Activated T-cell treated with anti-CD3 and anti-CD28 coated beads, Interleukin-2, amount 50 U/mL, for 24 hours (primary cell): ENCODE measurements around the gene COA4.
A peak's percentile ranks its signal among the peaks of the same experiment; 100 is the strongest.

Experiments
- DNase-seq: peaks from one replicate; pipeline ENCODE4 v3.0.0-alpha.2; 2020
- H3K27ac Mint-ChIP-seq: 2 replicates; pipeline ENCODE4 v1.8.0; 2020; ENCODE audit warnings: mild to moderate bottlenecking, mixed read lengths
- H3K27me3 Mint-ChIP-seq: 2 replicates; pipeline ENCODE4 v1.8.0; 2020; ENCODE audit warnings: mixed read lengths
- H3K36me3 Mint-ChIP-seq: 2 replicates; pipeline ENCODE4 v1.8.0; 2020; ENCODE audit warnings: low read depth, mixed read lengths
- H3K4me1 Mint-ChIP-seq: 2 replicates; pipeline ENCODE4 v1.8.0; 2020; ENCODE audit warnings: low read depth, mixed read lengths
- H3K4me3 Mint-ChIP-seq: 2 replicates; pipeline ENCODE4 v1.8.0; 2020; ENCODE audit warnings: mild to moderate bottlenecking, moderate library complexity, mixed read lengths
- H3K9me3 Mint-ChIP-seq: 2 replicates; pipeline ENCODE4 v1.8.0; 2020; ENCODE audit warnings: mixed read lengths

Gene COA4

GRCh38 chr11:73878771-73879170, 2.1 kb upstream of the COA4 start:
- Mint-ChIP-seq H3K36me3 (peaks cover 58% of the 10 kb centered on the region), H3K4me3 (no peak overlapping the region), H3K9me3 (no peaks in the 10 kb centered on the region), H3K4me1 (peaks cover 39% of the 10 kb centered on the region), H3K27me3 (no peaks in the 10 kb centered on the region), H3K27ac (peak overlapping the region; percentile 1)
- DNase-seq = no peak

GRCh38 chr11:73875840-73876239, 806 bp downstream of the COA4 start:
- Mint-ChIP-seq H3K9me3 (no peaks in the 10 kb centered on the region), H3K4me1 (peaks cover 43% of the 10 kb centered on the region), H3K27me3 (no peaks in the 10 kb centered on the region), H3K36me3 (peaks cover 80% of the 10 kb centered on the region), H3K4me3 (peak overlapping the region; percentile 93), H3K27ac (peak overlapping the region; percentile 97)
- peak; percentile 43 for DNase-seq

GRCh38 chr11:73875380-73875779, 1.3 kb downstream of the COA4 start:
- peaks cover 43% of the 10 kb centered on the region for H3K4me1 Mint-ChIP-seq
- peak overlapping the region; percentile 93 for H3K4me3 Mint-ChIP-seq
- H3K36me3 Mint-ChIP-seq = peaks cover 85% of the 10 kb centered on the region
- no peaks in the 10 kb centered on the region for H3K27me3 Mint-ChIP-seq
- H3K9me3 Mint-ChIP-seq = no peaks in the 10 kb centered on the region
- DNase-seq = no peak
- peak overlapping the region; percentile 97 for H3K27ac Mint-ChIP-seq

DNA sequence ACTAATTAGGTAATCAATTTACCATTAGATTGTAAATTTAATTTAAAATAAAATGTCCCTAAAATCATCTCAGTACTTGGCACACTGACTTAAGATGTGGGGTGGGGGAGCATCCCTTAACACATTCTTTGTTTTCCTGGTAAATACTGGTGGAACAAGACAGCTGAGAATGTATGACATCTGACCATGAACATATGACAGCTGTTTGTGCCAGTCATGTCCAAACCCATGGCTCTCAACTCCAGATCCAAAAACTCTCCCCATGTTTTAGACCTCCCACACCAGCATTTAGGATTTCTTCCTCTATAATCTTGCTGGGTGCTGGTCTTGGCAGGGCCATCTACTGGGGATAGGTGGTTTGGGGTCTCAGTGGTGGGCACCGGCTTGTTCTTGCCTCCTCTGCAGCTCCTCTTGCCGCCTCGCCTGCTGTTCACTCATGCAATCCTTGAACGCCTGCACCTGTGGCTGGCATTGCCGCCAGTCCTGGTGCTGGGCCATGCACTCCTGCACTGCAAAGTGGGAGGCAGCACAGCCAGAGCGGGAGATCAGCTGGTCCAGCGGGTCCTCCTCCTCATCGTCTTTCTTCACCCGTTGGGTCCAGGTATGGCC, 3.8 kb downstream of the COA4 start:
- H3K27ac Mint-ChIP-seq = peak overlapping the region; percentile 76
- no peaks in the 10 kb centered on the region for H3K27me3 Mint-ChIP-seq
- peaks cover 89% of the 10 kb centered on the region for H3K36me3 Mint-ChIP-seq
- no peak for DNase-seq
- peaks cover 36% of the 10 kb centered on the region for H3K4me1 Mint-ChIP-seq
- H3K9me3 Mint-ChIP-seq = no peaks in the 10 kb centered on the region
- no peak overlapping the region for H3K4me3 Mint-ChIP-seq

DNA sequence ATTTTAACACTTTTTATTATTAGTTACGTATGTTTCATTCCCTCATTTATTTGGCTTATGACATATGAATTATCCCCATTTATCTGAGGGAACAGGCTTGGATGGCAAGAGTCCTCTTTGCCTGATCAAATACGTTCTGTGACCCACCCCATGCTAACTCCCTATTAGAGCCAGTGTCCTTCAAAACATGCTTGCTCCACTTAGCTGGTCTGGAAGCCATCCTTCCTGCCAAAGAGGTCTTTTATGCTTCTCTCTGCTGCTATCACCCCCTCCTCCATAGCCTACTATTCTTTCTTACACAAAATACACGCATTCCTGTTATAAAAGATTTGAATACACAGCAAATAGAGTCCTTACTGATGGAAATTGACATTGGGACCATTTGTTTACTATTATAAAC, 6.4 kb downstream of the COA4 start:
- DNase-seq = no peak
- Mint-ChIP-seq H3K4me3 (no peak overlapping the region), H3K9me3 (no peaks in the 10 kb centered on the region), H3K27ac (no peak overlapping the region), H3K27me3 (no peaks in the 10 kb centered on the region), H3K36me3 (peaks cover 82% of the 10 kb centered on the region), H3K4me1 (peaks cover 26% of the 10 kb centered on the region)

GRCh38 chr11:73869332-73869949, 7.2 kb downstream of the COA4 start:
- H3K9me3 Mint-ChIP-seq = no peaks in the 10 kb centered on the region
- H3K36me3 Mint-ChIP-seq = peaks cover 81% of the 10 kb centered on the region
- H3K27ac Mint-ChIP-seq = peak overlapping the region; percentile 56
- H3K27me3 Mint-ChIP-seq = no peaks in the 10 kb centered on the region
- peaks cover 18% of the 10 kb centered on the region for H3K4me1 Mint-ChIP-seq
- no peak overlapping the region for H3K4me3 Mint-ChIP-seq
- no peak for DNase-seq

- Mint-ChIP-seq H3K4me3 (no peak overlapping the region), H3K36me3 (peaks cover 72% of the 10 kb centered on the region), H3K27ac (peak overlapping the region; percentile 50), H3K27me3 (no peaks in the 10 kb centered on the region), H3K9me3 (no peaks in the 10 kb centered on the region), H3K4me1 (peaks cover 8% of the 10 kb centered on the region)
- no peak for DNase-seq
Measured at GRCh38 chr11:73866586-73866996, 10.1 kb downstream of the COA4 start.

DNA sequence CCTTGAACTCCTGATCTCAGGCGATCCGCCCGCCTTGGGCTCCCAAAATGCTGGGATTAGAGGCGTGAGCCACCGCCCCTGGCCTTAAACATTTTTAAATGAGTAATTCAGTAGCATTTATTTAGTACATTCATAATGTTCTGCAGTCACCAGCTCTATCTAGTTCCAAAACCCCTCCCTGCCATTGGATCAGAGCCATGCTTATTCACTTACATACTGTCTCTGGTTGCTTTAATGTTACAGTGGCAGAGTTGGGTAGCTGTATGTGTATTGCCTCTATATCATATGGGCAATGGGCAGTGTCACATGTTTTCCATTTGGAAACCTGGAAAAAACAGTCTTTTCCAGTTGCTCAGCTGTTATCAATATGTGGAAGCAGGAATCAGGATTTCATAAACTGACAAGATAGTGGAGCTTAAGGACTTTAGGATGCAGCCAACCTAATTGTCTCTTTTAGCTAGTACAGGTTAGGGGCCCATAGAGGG, 10.5 kb downstream of the COA4 start:
- Mint-ChIP-seq H3K36me3 (peaks cover 70% of the 10 kb centered on the region), H3K4me3 (no peak overlapping the region), H3K9me3 (no peaks in the 10 kb centered on the region), H3K27me3 (no peaks in the 10 kb centered on the region), H3K4me1 (peaks cover 8% of the 10 kb centered on the region), H3K27ac (peak overlapping the region; percentile 50)
- no peak for DNase-seq

- no peaks in the 10 kb centered on the region for H3K27me3 Mint-ChIP-seq
- no peaks in the 10 kb centered on the region for H3K9me3 Mint-ChIP-seq
- H3K4me1 Mint-ChIP-seq = no peaks in the 10 kb centered on the region
- DNase-seq = no peak
- no peak overlapping the region for H3K27ac Mint-ChIP-seq
- H3K36me3 Mint-ChIP-seq = peaks cover 68% of the 10 kb centered on the region
- no peak overlapping the region for H3K4me3 Mint-ChIP-seq
Measured at GRCh38 chr11:73862986-73863385, 13.7 kb downstream of the COA4 start.

GRCh38 chr11:73860202-73860601, 16.4 kb downstream of the COA4 start:
- DNase-seq = no peak
- no peaks in the 10 kb centered on the region for H3K27me3 Mint-ChIP-seq
- no peaks in the 10 kb centered on the region for H3K4me1 Mint-ChIP-seq
- peaks cover 58% of the 10 kb centered on the region for H3K36me3 Mint-ChIP-seq
- no peak overlapping the region for H3K27ac Mint-ChIP-seq
- no peak overlapping the region for H3K4me3 Mint-ChIP-seq
- no peaks in the 10 kb centered on the region for H3K9me3 Mint-ChIP-seq

DNA sequence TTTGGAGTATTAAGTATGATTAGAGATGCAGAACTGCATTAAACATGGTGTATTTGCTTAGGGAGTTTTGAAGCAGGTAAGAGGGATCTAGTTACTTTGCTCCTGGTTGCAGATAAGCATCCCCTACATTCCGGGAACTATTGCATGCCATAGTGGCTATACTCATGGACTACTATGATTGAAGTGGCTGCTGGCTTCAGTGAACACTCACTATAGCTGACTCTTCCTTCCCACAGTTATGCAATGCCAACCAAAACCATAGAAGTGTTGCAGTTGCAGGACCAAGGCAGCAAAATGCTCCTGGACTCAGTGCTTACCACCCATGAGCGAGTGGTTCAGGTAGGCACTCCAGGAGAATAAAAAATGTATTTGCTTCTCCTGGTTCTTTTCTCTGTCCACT, 17.0 kb downstream of the COA4 start:
- H3K27me3 Mint-ChIP-seq = no peaks in the 10 kb centered on the region
- peaks cover 56% of the 10 kb centered on the region for H3K36me3 Mint-ChIP-seq
- no peaks in the 10 kb centered on the region for H3K4me1 Mint-ChIP-seq
- DNase-seq = no peak
- H3K9me3 Mint-ChIP-seq = no peaks in the 10 kb centered on the region
- no peak overlapping the region for H3K4me3 Mint-ChIP-seq
- no peak overlapping the region for H3K27ac Mint-ChIP-seq

- Mint-ChIP-seq H3K36me3 (peaks cover 57% of the 10 kb centered on the region), H3K27me3 (no peaks in the 10 kb centered on the region), H3K9me3 (no peaks in the 10 kb centered on the region), H3K27ac (no peak overlapping the region), H3K4me3 (no peak overlapping the region), H3K4me1 (no peaks in the 10 kb centered on the region)
- DNase-seq = no peak
Measured at GRCh38 chr11:73856031-73856567, 20.5 kb downstream of the COA4 start.

GRCh38 chr11:73854680-73855079, 22.0 kb downstream of the COA4 start:
- no peaks in the 10 kb centered on the region for H3K4me1 Mint-ChIP-seq
- no peaks in the 10 kb centered on the region for H3K27me3 Mint-ChIP-seq
- H3K36me3 Mint-ChIP-seq = peaks cover 58% of the 10 kb centered on the region
- H3K27ac Mint-ChIP-seq = no peak overlapping the region
- no peaks in the 10 kb centered on the region for H3K9me3 Mint-ChIP-seq
- no peak overlapping the region for H3K4me3 Mint-ChIP-seq
- DNase-seq = no peak

- no peak overlapping the region for H3K27ac Mint-ChIP-seq
- peaks cover 64% of the 10 kb centered on the region for H3K36me3 Mint-ChIP-seq
- peaks cover 1% of the 10 kb centered on the region for H3K4me1 Mint-ChIP-seq
- H3K27me3 Mint-ChIP-seq = no peaks in the 10 kb centered on the region
- no peak overlapping the region for H3K4me3 Mint-ChIP-seq
- no peak for DNase-seq
- H3K9me3 Mint-ChIP-seq = no peaks in the 10 kb centered on the region
Measured at GRCh38 chr11:73852049-73852448, 24.6 kb downstream of the COA4 start.

DNA sequence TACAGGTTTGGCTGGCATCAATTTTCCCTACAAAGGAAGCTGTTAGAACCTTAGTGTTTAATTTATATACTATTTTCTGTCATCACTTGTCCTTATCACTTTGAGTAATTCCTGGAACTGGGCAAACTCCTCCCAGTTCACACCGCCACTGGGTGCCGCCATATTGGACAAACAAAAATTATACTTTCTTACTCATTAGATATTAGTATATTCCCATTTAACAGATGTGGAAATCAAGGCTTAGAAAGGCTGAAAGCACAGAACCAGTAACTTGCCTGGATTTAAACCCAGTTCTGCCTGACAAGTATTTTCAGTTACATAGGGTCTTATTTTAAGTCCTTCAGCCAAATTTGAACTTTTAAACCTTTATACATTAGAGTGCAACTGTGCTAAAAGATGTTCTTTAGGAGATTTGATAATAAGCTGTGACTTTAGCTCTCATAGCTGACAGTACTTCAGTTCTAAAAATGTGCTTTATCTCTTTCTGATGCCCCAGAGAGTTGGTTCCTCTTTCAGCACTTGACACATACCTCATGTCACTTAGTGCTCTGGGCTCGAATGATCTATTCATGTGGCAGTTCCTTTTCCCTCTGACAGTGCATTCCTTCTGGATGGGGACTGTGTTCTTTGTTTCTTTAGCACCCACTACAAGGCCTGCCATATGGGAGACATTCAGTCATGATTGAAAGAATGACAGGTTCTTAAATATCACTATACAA, 25.4 kb downstream of the COA4 start:
- no peaks in the 10 kb centered on the region for H3K27me3 Mint-ChIP-seq
- peaks cover 1% of the 10 kb centered on the region for H3K4me1 Mint-ChIP-seq
- no peak for DNase-seq
- no peak overlapping the region for H3K27ac Mint-ChIP-seq
- H3K9me3 Mint-ChIP-seq = no peaks in the 10 kb centered on the region
- no peak overlapping the region for H3K4me3 Mint-ChIP-seq
- peaks cover 69% of the 10 kb centered on the region for H3K36me3 Mint-ChIP-seq
